Right lobe of liver (tissue), 4 donors: ENCODE measurements around the gene SPIB.

Experiments
- CTCF ChIP-seq, 4 donors: fragments of 200-600 bp in 3 of 4; fragments of 450-650 bp in 1 of 4; IDR thresholded peaks; one replicate each; pipeline versions ENCODE4 v1.5.1 to v1.8.0; 2016 to 2022; ENCODE audit warnings: antibody characterized with exemption in 4 of 4, mild to moderate bottlenecking in 2 of 4
- POLR2A ChIP-seq: fragments of 450-650 bp; IDR thresholded peaks from one replicate; pipeline ENCODE4 v1.6.1; 2017; ENCODE audit warnings: antibody characterized with exemption, mild to moderate bottlenecking
- donor health status: DM: no; HTN: no; CAD: no.
- donor health status: DM: no; HTN: no; CAD: no.
- donor health status: DM: no; HTN: yes; CAD: no.

DNA sequence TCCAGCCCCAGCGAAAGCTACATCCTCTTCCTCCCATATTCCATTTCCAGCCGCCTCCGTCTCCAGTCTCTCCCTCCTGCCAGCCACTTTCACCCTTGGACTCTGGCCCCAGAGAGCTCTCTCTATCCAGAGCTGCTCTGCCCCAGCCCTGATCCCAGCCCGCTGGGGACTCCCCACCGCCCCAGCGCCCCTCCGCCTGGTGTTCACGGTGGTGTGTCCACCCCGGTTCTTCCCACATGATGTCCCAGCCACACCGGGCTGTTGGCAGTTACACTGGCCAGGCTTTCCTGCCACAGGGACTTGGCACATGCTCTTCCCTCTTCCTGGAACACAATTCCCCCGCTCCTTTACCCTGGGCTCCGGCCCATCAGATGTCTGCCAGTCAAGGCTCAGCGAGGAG lies 46.3 kb downstream of the SPIB start:
- TF ChIP-seq CTCF (IDR thresholded peaks at IDR 0.05) = no peak
- TF ChIP-seq POLR2A = no peak
